ENCODE measurements around the gene NTMT1. TPM values are rescaled to one million over a fixed set of nuclear protein-coding genes. Genes with fewer than 3 reads are reported as not detected.

Gene NTMT1
- total RNA-seq, 2 donors from 2014 or later: 39.3 to 51.9 TPM

GRCh38 chr9:129612815-129613519 is 13.0 kb upstream of the NTMT1 start:
- H3K4me1 Mint-ChIP-seq (ENCODE audit: low read depth): peaks cover 21% of the 10 kb centered on the region
- no peaks in the 10 kb centered on the region for H3K36me3 Mint-ChIP-seq (ENCODE audit: insufficient read depth in 2 of 2)
- H3K9me3 Mint-ChIP-seq: no peaks in the 10 kb centered on the region
- DNase-seq (no peak), ATAC-seq (replicated peaks in 1 of 2) (no peak)
- H3K27ac Mint-ChIP-seq: no peak overlapping the region
- no peak overlapping the region for H3K4me3 Mint-ChIP-seq
- no peaks in the 10 kb centered on the region for H3K27me3 Mint-ChIP-seq (ENCODE audit: low read depth)

- Mint-ChIP-seq H3K27me3 (ENCODE audit: low read depth) (peaks cover 4% of the 10 kb centered on the region), H3K9me3 (no peaks in the 10 kb centered on the region), H3K4me3 (no peak overlapping the region), H3K4me1 (ENCODE audit: low read depth) (peaks cover 18% of the 10 kb centered on the region), H3K27ac (no peak overlapping the region), H3K36me3 (ENCODE audit: insufficient read depth in 2 of 2) (no peaks in the 10 kb centered on the region)
- DNase-seq (no peak), ATAC-seq (replicated peaks in 1 of 2) (no peak)
These were observed 12.3 kb upstream of the NTMT1 start for GRCh38 chr9:129613520-129614175.

GRCh38 chr9:129614932-129615331 is 11.0 kb upstream of the NTMT1 start:
- H3K27ac Mint-ChIP-seq: no peak overlapping the region
- DNase-seq (no peak), ATAC-seq (replicated peaks in 1 of 2) (no peak)
- H3K4me3 Mint-ChIP-seq: no peak overlapping the region
- H3K9me3 Mint-ChIP-seq: no peaks in the 10 kb centered on the region
- peaks cover 10% of the 10 kb centered on the region for H3K4me1 Mint-ChIP-seq (ENCODE audit: low read depth)
- H3K27me3 Mint-ChIP-seq (ENCODE audit: low read depth): peaks cover 12% of the 10 kb centered on the region
- peaks cover 0 to 1% of the 10 kb centered on the region in 2 donors for H3K36me3 Mint-ChIP-seq (ENCODE audit: insufficient read depth in 2 of 2)

GRCh38 chr9:129615407-129616285 is 10.3 kb upstream of the NTMT1 start:
- H3K27me3 Mint-ChIP-seq (ENCODE audit: low read depth): peaks cover 12% of the 10 kb centered on the region
- no peak overlapping the region for H3K4me3 Mint-ChIP-seq
- ATAC-seq (replicated peaks in 1 of 2) (no peak), DNase-seq (no peak)
- no peak overlapping the region for H3K27ac Mint-ChIP-seq
- H3K9me3 Mint-ChIP-seq: no peaks in the 10 kb centered on the region
- H3K36me3 Mint-ChIP-seq (ENCODE audit: insufficient read depth in 2 of 2): peaks cover 0 to 1% of the 10 kb centered on the region in 2 donors
- peaks cover 8% of the 10 kb centered on the region for H3K4me1 Mint-ChIP-seq (ENCODE audit: low read depth)

GRCh38 chr9:129617167-129617566 is 8.8 kb upstream of the NTMT1 start:
- Mint-ChIP-seq H3K4me3 (no peak overlapping the region), H3K4me1 (ENCODE audit: low read depth) (no peaks in the 10 kb centered on the region), H3K27ac (no peak overlapping the region), H3K36me3 (ENCODE audit: insufficient read depth in 2 of 2) (peaks cover 0 to 1% of the 10 kb centered on the region in 2 donors), H3K9me3 (no peaks in the 10 kb centered on the region), H3K27me3 (ENCODE audit: low read depth) (peaks cover 21% of the 10 kb centered on the region)
- no peak for DNase-seq
- peak; percentile 57 to 64 for ATAC-seq (replicated peaks in 1 of 2)

GRCh38 chr9:129619787-129620668 is 5.9 kb upstream of the NTMT1 start:
- peaks cover 31% of the 10 kb centered on the region for H3K27me3 Mint-ChIP-seq (ENCODE audit: low read depth)
- H3K4me3 Mint-ChIP-seq: peak overlapping the region; percentile 43 to 49
- peaks cover 0 to 1% of the 10 kb centered on the region in 2 donors for H3K36me3 Mint-ChIP-seq (ENCODE audit: insufficient read depth in 2 of 2)
- H3K9me3 Mint-ChIP-seq: no peaks in the 10 kb centered on the region
- H3K27ac Mint-ChIP-seq: no peak overlapping the region
- peaks cover 9% of the 10 kb centered on the region for H3K4me1 Mint-ChIP-seq (ENCODE audit: low read depth)
- ATAC-seq (replicated peaks in 1 of 2): peak; percentile 27 to 45
- peak in 1 of 2 donors; percentile 41 for DNase-seq

- peaks cover 0 to 1% of the 10 kb centered on the region in 2 donors for H3K36me3 Mint-ChIP-seq (ENCODE audit: insufficient read depth in 2 of 2)
- no peak for ATAC-seq (replicated peaks in 1 of 2)
- H3K4me3 Mint-ChIP-seq: peak within 1 kb of the TSS; percentile 43 to 56
- DNase-seq: no peak
- H3K4me1 Mint-ChIP-seq (ENCODE audit: low read depth): peaks cover 15% of the 10 kb centered on the region
- H3K27me3 Mint-ChIP-seq (ENCODE audit: low read depth): peaks cover 31% of the 10 kb centered on the region
- H3K27ac Mint-ChIP-seq: no peak within 1 kb of the TSS
- H3K9me3 Mint-ChIP-seq: no peaks in the 10 kb centered on the region
These were observed 5.2 kb upstream of the NTMT1 start, which contains the start of gene C9orf50 for GRCh38 chr9:129620669-129621295. Gene C9orf50, minus strand, starts transcription at chr9:129621101. Its CDS starts 527 bp downstream, at chr9:129620574.

GRCh38 chr9:129623331-129623730 is 2.6 kb upstream of the NTMT1 start:
- ATAC-seq (replicated peaks in 1 of 2) (no peak), DNase-seq (no peak)
- peak overlapping the region; percentile 41 for H3K27ac Mint-ChIP-seq
- no peaks in the 10 kb centered on the region for H3K9me3 Mint-ChIP-seq
- H3K27me3 Mint-ChIP-seq (ENCODE audit: low read depth): peaks cover 31% of the 10 kb centered on the region
- H3K4me3 Mint-ChIP-seq: no peak overlapping the region
- H3K36me3 Mint-ChIP-seq (ENCODE audit: insufficient read depth in 2 of 2): peaks cover 1 to 2% of the 10 kb centered on the region in 2 donors
- H3K4me1 Mint-ChIP-seq (ENCODE audit: low read depth): peaks cover 33% of the 10 kb centered on the region

- Mint-ChIP-seq H3K4me1 (ENCODE audit: low read depth) (peaks cover 42% of the 10 kb centered on the region), H3K4me3 (peak overlapping the region; percentile 84 to 90), H3K36me3 (ENCODE audit: insufficient read depth in 2 of 2) (peaks cover under 1 to 4% of the 10 kb centered on the region in 2 donors), H3K9me3 (no peaks in the 10 kb centered on the region), H3K27me3 (ENCODE audit: low read depth) (peaks cover 21% of the 10 kb centered on the region), H3K27ac (peak overlapping the region; percentile 73)
- DNase-seq (peak; percentile 78 to 79), ATAC-seq (replicated peaks in 1 of 2) (peak; percentile 18 to 25)
These were observed 1.7 kb upstream of the NTMT1 start for GRCh38 chr9:129624168-129624759.

- Mint-ChIP-seq H3K27me3 (ENCODE audit: low read depth) (peaks cover 19% of the 10 kb centered on the region), H3K27ac (peak overlapping the region; percentile 96), H3K4me1 (ENCODE audit: low read depth) (peaks cover 49% of the 10 kb centered on the region), H3K4me3 (peak overlapping the region; percentile 82 to 90), H3K36me3 (ENCODE audit: insufficient read depth in 2 of 2) (peaks cover 0 to 4% of the 10 kb centered on the region in 2 donors), H3K9me3 (no peaks in the 10 kb centered on the region)
- ATAC-seq (replicated peaks in 1 of 2) (peak; percentile 49 to 50), DNase-seq (peak in 1 of 2 donors; percentile 35)
These were observed 1.0 kb upstream of the NTMT1 start for GRCh38 chr9:129624947-129625346.

- DNase-seq (peak in 1 of 2 donors; percentile 40), ATAC-seq (replicated peaks in 1 of 2) (peak; percentile 26 to 29)
- Mint-ChIP-seq H3K36me3 (ENCODE audit: insufficient read depth in 2 of 2) (peaks cover 0 to 5% of the 10 kb centered on the region in 2 donors), H3K4me3 (peak overlapping the region; percentile 82 to 90), H3K4me1 (ENCODE audit: low read depth) (peaks cover 67% of the 10 kb centered on the region), H3K27me3 (ENCODE audit: low read depth) (peaks cover 11% of the 10 kb centered on the region), H3K9me3 (no peaks in the 10 kb centered on the region), H3K27ac (peak overlapping the region; percentile 40)
These were observed 792 bp downstream of the NTMT1 start for GRCh38 chr9:129626625-129627284.
